H1 (cell line): Measurements from ENCODE around the gene VMP1. TPM values are rescaled to one million over a fixed set of nuclear protein-coding genes. Genes with fewer than 3 reads are reported as not detected.

ENCODE experiments used
- CTCF ChIA-PET: fragments of 300-600 bp; sonication (Branson Sonifier 250); formaldehyde crosslinking; loops from one replicate; lab custom pipeline; 2021; ENCODE audit not compliant: partially characterized antibody; lab: Charles Lee
- POLR2A ChIA-PET: fragments of 300-600 bp; sonication (Branson Sonifier 250); formaldehyde crosslinking; loops from one replicate; lab custom pipeline; 2021; ENCODE audit warnings: inconsistent platforms; ENCODE audit not compliant: partially characterized antibody; lab: Charles Lee
- DNase-seq, 2 experiments: peaks; one replicate each; pipeline versions ENCODE4 v3.0.0 to v3.0.0-alpha.2; 2010 to 2022; ENCODE audit warnings: low spot score in 2 of 2, low read depth in 1 of 2, mixed read lengths in 1 of 2
- FAIRE-seq: peaks from 2 replicates; lab custom pipeline; 2011; peaks lifted over from hg19 to GRCh38; lab: Jason Lieb, UNC
- H2AFZ ChIP-seq: 2 replicates; pipeline ENCODE4 v1.8.1; 2012; ENCODE audit warnings: low read length, inconsistent platforms
- H2AK5ac ChIP-seq: 2 replicates; pipeline ENCODE4 v1.6.1; 2013; ENCODE audit warnings: low read depth, low read length
- H2BK120ac ChIP-seq: replicated peaks from 2 replicates; pipeline ENCODE3; 2013; ENCODE audit warnings: low read depth, low read length, inconsistent platforms
- H2BK12ac ChIP-seq: 2 replicates; pipeline ENCODE4 v1.6.1; 2013; ENCODE audit warnings: low read depth, low read length
- H2BK15ac ChIP-seq: 2 replicates; pipeline ENCODE4 v1.6.1; 2013; ENCODE audit warnings: low read length
- H2BK20ac ChIP-seq: 2 replicates; pipeline ENCODE4 v1.6.1; 2013; ENCODE audit warnings: low read length
- H2BK5ac ChIP-seq: 2 replicates; pipeline ENCODE4 v1.6.1; 2013; ENCODE audit warnings: low read depth, low read length
- H3K14ac ChIP-seq: 2 replicates; pipeline ENCODE4 v1.6.1; 2013; ENCODE audit warnings: inconsistent platforms; ENCODE audit not compliant: insufficient read length
- H3K18ac ChIP-seq: 2 replicates; pipeline ENCODE4 v1.6.1; 2013; ENCODE audit warnings: low read length; ENCODE audit errors: extremely low read depth
- H3K23ac ChIP-seq: 2 replicates; pipeline ENCODE4 v1.6.1; 2013; ENCODE audit warnings: inconsistent platforms; ENCODE audit not compliant: insufficient read length
- H3K23me2 ChIP-seq: 2 replicates; pipeline ENCODE4 v1.6.1; 2013; ENCODE audit warnings: low read depth, low read length
- H3K27ac ChIP-seq: 2 replicates; pipeline ENCODE4 v1.6.1; 2011; ENCODE audit warnings: low read depth, low read length, inconsistent platforms
- H3K27me3 ChIP-seq, 4 experiments: replicated peaks in 1 of 4; 1 replicate in 1 of 4; 2 replicates in 3 of 4; pipeline versions ENCODE4 v1.6.1 to v1.8.1; 2011 to 2013; ENCODE audit warnings: low read length in 3 of 4, mild to moderate bottlenecking in 3 of 4, inconsistent platforms in 2 of 4, mixed read lengths in 2 of 4, moderate library complexity in 1 of 4; ENCODE audit not compliant: control insufficient read depth in 3 of 4, insufficient read depth in 3 of 4; ENCODE audit errors: extremely low read depth in 1 of 4
- H3K36me3 ChIP-seq, 4 experiments: 2 replicates each; pipeline versions ENCODE4 v1.6.1 to v1.8.1; 2011 to 2013; ENCODE audit warnings: mild to moderate bottlenecking in 4 of 4, low read length in 3 of 4, moderate library complexity in 2 of 4, control low read depth in 1 of 4, inconsistent platforms in 1 of 4; ENCODE audit not compliant: insufficient read depth in 4 of 4, control insufficient read depth in 2 of 4
- H3K4ac ChIP-seq: replicated peaks from 2 replicates; pipeline ENCODE3; 2013; ENCODE audit warnings: low read length, low read depth, mixed read lengths, inconsistent platforms; ENCODE audit not compliant: insufficient read length
- H3K4me1 ChIP-seq, 4 experiments: replicated peaks in 1 of 4; 1 replicate in 1 of 4; 2 replicates in 3 of 4; pipeline versions ENCODE4 v1.6.1 to v1.8.1; 2011 to 2013; ENCODE audit warnings: low read length in 3 of 4, inconsistent platforms in 2 of 4, mixed read lengths in 1 of 4; ENCODE audit not compliant: insufficient read depth in 4 of 4, control insufficient read depth in 3 of 4
- H3K4me2 ChIP-seq, 2 experiments: 2 replicates each; pipeline versions ENCODE4 v1.6.1 to v1.8.1; 2011 to 2013; ENCODE audit warnings: low read depth in 2 of 2, low read length in 2 of 2, control low read depth in 1 of 2, inconsistent platforms in 1 of 2, mild to moderate bottlenecking in 1 of 2; ENCODE audit not compliant: insufficient read depth in 1 of 2
- H3K4me3 ChIP-seq, 4 experiments: fragments of 200-600, 300-600 bp in 1 of 4; sonication (generic), shearing (Covaris generic), sonication (Bioruptor Twin) in 1 of 4; 2 replicates each; pipeline versions ENCODE4 v1.5.1 to v1.8.1; 2011 to 2016; ENCODE audit warnings: low read length in 4 of 4, low read depth in 3 of 4, control low read depth in 2 of 4, inconsistent platforms in 2 of 4, mild to moderate bottlenecking in 2 of 4, mixed read lengths in 1 of 4, moderate library complexity in 1 of 4; ENCODE audit not compliant: insufficient read depth in 2 of 4; ENCODE audit errors: extremely low read depth in 1 of 4
- H3K56ac ChIP-seq: replicated peaks from 2 replicates; pipeline ENCODE3; 2013; ENCODE audit warnings: low read depth, mild to moderate bottlenecking, mixed read lengths, low read length, inconsistent platforms; ENCODE audit not compliant: insufficient read length
- H3K79me1 ChIP-seq: 2 replicates; pipeline ENCODE4 v1.6.1; 2013; ENCODE audit warnings: low read depth, low read length, control low read depth
- H3K79me2 ChIP-seq, 2 experiments: 2 replicates each; pipeline versions ENCODE4 v1.6.1 to v1.8.1; 2012 to 2013; ENCODE audit warnings: low read length in 2 of 2, mild to moderate bottlenecking in 2 of 2, inconsistent platforms in 1 of 2; ENCODE audit not compliant: insufficient read depth in 2 of 2, control insufficient read depth in 1 of 2
- H3K9ac ChIP-seq, 4 experiments: replicated peaks in 1 of 4; 1 replicate in 1 of 4; 2 replicates in 3 of 4; pipeline versions ENCODE4 v1.6.1 to v1.8.1; 2011 to 2013; ENCODE audit warnings: low read depth in 3 of 4, low read length in 3 of 4, control low read depth in 2 of 4, mild to moderate bottlenecking in 2 of 4, moderate library complexity in 2 of 4, inconsistent platforms in 1 of 4; ENCODE audit errors: extremely low read depth in 1 of 4
- H3K9me3 ChIP-seq, 2 experiments: 2 replicates each; pipeline versions ENCODE4 v1.6.1 to v1.8.1; 2012 to 2013; ENCODE audit warnings: mild to moderate bottlenecking in 2 of 2, moderate library complexity in 2 of 2, control low read depth in 1 of 2, inconsistent platforms in 1 of 2, low read depth in 1 of 2, low read length in 1 of 2, mixed read lengths in 1 of 2; ENCODE audit not compliant: insufficient read depth in 2 of 2
- H4K20me1 ChIP-seq, 2 experiments: replicated peaks in 1 of 2; 2 replicates each; pipeline versions ENCODE3 to v1.8.1; 2011 to 2013; ENCODE audit warnings: inconsistent platforms in 2 of 2, low read length in 2 of 2, mild to moderate bottlenecking in 1 of 2; ENCODE audit not compliant: insufficient read depth in 2 of 2, control insufficient read depth in 1 of 2
- H4K5ac ChIP-seq: 2 replicates; pipeline ENCODE4 v1.6.1; 2013; ENCODE audit warnings: low read length, low read depth, mixed read lengths, inconsistent platforms; ENCODE audit not compliant: insufficient read length
- H4K8ac ChIP-seq: 2 replicates; pipeline ENCODE4 v1.8.0; 2013; ENCODE audit warnings: mild to moderate bottlenecking, moderate library complexity, low read length, inconsistent platforms; ENCODE audit not compliant: insufficient read depth; ENCODE audit errors: extremely low read depth
- H4K91ac ChIP-seq: replicated peaks from 2 replicates; pipeline ENCODE3; 2013; ENCODE audit warnings: low read length, mixed read lengths, inconsistent platforms; ENCODE audit not compliant: insufficient read length
- ATF3 ChIP-seq: IDR thresholded peaks from 2 replicates; pipeline ENCODE4 v1.6.1; 2011; ENCODE audit warnings: low read depth, mild to moderate bottlenecking, low read length; ENCODE audit not compliant: insufficient read depth
- BCL11A ChIP-seq, 2 experiments: IDR thresholded peaks; one replicate each; pipeline ENCODE4 v1.6.1; 2011; ENCODE audit warnings: low read depth in 2 of 2, low read length in 2 of 2, mild to moderate bottlenecking in 2 of 2
- EP300 ChIP-seq, 2 experiments: IDR thresholded peaks; 1 replicate in 1 of 2; 2 replicates in 1 of 2; pipeline ENCODE4 v1.6.1; 2011 to 2012; ENCODE audit warnings: low read depth in 2 of 2, low read length in 2 of 2, mild to moderate bottlenecking in 2 of 2, borderline replicate concordance in 1 of 2, inconsistent platforms in 1 of 2, moderate library complexity in 1 of 2
- FOSL1 ChIP-seq: IDR thresholded peaks from 2 replicates; pipeline ENCODE4 v1.6.1; 2011; ENCODE audit warnings: mild to moderate bottlenecking, low read depth, low read length, moderate library complexity; ENCODE audit not compliant: insufficient read depth
- GTF2F1 ChIP-seq: IDR thresholded peaks from 2 replicates; pipeline ENCODE4 v1.6.1; 2012; ENCODE audit warnings: low read depth, low read length, improper control_type of control experiment, borderline replicate concordance
- POLR2AphosphoS5 ChIP-seq: IDR thresholded peaks from 2 replicates; pipeline ENCODE4 v1.6.1; 2011; ENCODE audit warnings: low read depth, low read length
- RXRA ChIP-seq: IDR thresholded peaks from 2 replicates; pipeline ENCODE4 v1.6.1; 2011; ENCODE audit warnings: low read depth, mild to moderate bottlenecking, low read length, moderate library complexity; ENCODE audit not compliant: insufficient read depth
- TBP ChIP-seq: IDR thresholded peaks from 2 replicates; pipeline ENCODE4 v1.6.1; 2011; ENCODE audit warnings: low read depth, low read length, improper control_type of control experiment
- polyA plus RNA-seq, 7 experiments: library from polyadenylated mRNA; depleted of rRNA in 3 of 7; stranded (reverse) in 5 of 7; unstranded in 2 of 7; fragments of >200 nt in 5 of 7; fragments of 200-250 nt in 2 of 7; gene quantifications; 1 replicate in 5 of 7; 2 replicates in 1 of 7; 4 replicates in 1 of 7; pipeline versions ENCODE4 v1.2.1 to v1.2.3, GENCODE V29; 2011 to 2013; ENCODE audit warnings: missing spikeins in 2 of 7, mixed read lengths in 2 of 7
- total RNA-seq: library from RNA; stranded (reverse); fragmentation: NEBNext Ultra II Directional; extraction: Animal tissue kit (Norgen Biotek cat#: 25700); gene quantifications from 2 replicates; pipeline ENCODE4 v1.2.1, GENCODE V29; 2021

VMP1 gene
- total and polyA plus RNA-seq, 2 of the 8 experiments (the other 6 are each of a cell fraction or from before 2014, with no cell fraction given) = 45.0 to 92.7 TPM

GRCh38 chr17:59765038-59765437, 57.6 kb downstream of the VMP1 start:
- H3K9me3 ChIP-seq = no peaks in the 10 kb centered on the region
- no peak overlapping the region for H2BK20ac ChIP-seq
- no peak overlapping the region for H2BK12ac ChIP-seq
- H3K4me1 ChIP-seq = peaks cover 0 to 4% (median 0%) of the 10 kb centered on the region in 4 experiments; a peak in 1 of 7 replicates
- POLR2A ChIA-PET = interaction anchor here (1.7 kb wide), 1 partner anchor 72 kb away, joined by 5 read pairs; no protein-coding TSS in a partner anchor
- no peak overlapping the region for H3K56ac ChIP-seq
- no peak overlapping the region for H3K4me2 ChIP-seq
- H2BK5ac ChIP-seq = no peak overlapping the region
- H4K8ac ChIP-seq = no peak overlapping the region
- no peaks in the 10 kb centered on the region; the same call in 1 of the 2 replicates for H3K79me1 ChIP-seq
- H3K36me3 ChIP-seq = no peaks in the 10 kb centered on the region
- DNase-seq (no peak), FAIRE-seq (no peak)
- no peak overlapping the region for H2AFZ ChIP-seq
- no peak overlapping the region for H4K5ac ChIP-seq
- no peak overlapping the region for H4K91ac ChIP-seq
- TF ChIP-seq GTF2F1 (no peak), ATF3 (no peak), POLR2AphosphoS5 (no peak), TBP (no peak), FOSL1 (no peak), EP300 (IDR thresholded peaks at IDR 0.05; ENCODE audit: borderline replicate concordance in 1 of 2, low read depth in 2 of 2, low read length in 2 of 2) (no peak), RXRA (no peak), BCL11A (IDR thresholded peaks at IDR 0.05; ENCODE audit: low read depth in 2 of 2, low read length in 2 of 2) (no peak)
- H4K20me1 ChIP-seq = no peaks in the 10 kb centered on the region
- no peaks in the 10 kb centered on the region for H3K27me3 ChIP-seq
- H3K79me2 ChIP-seq = no peaks in the 10 kb centered on the region
- CTCF ChIA-PET = interaction anchor here (1.3 to 4.4 kb wide), 4 partner anchors 8 to 149 kb away, joined by 4 to 24 read pairs (median 7); no protein-coding TSS in a partner anchor
- H2BK120ac ChIP-seq = no peak overlapping the region
- no peak overlapping the region for H3K14ac ChIP-seq
- H3K23me2 ChIP-seq = no peaks in the 10 kb centered on the region; the same call in 1 of the 2 replicates
- H2AK5ac ChIP-seq = no peak overlapping the region
- H3K18ac ChIP-seq = no peak overlapping the region
- H3K4ac ChIP-seq = no peak overlapping the region
- no peak overlapping the region for H3K23ac ChIP-seq
- no peak overlapping the region for H2BK15ac ChIP-seq
- no peak overlapping the region for H3K9ac ChIP-seq
- H3K4me3 ChIP-seq = no peak overlapping the region
- H3K27ac ChIP-seq = no peak overlapping the region
